ENCODE data around the gene CPPED1. TPM values are rescaled to one million over a fixed set of nuclear protein-coding genes. Genes with fewer than 3 reads are reported as not detected.

Gene CPPED1
- polyA plus RNA-seq, 3 donors: 100 to 292 (median 259) TPM

- Mint-ChIP-seq H3K9me3 (peaks cover 1 to 10% (median 4%) of the 10 kb centered on the region in 7 donors), H3K27me3 (ENCODE audit: low read depth in 3 of 3) (no peaks in the 10 kb centered on the region), H3K36me3 (peaks cover 13 to 79% of the 10 kb centered on the region in 2 donors), H3K4me1 (no peaks in the 10 kb centered on the region), H3K27ac (no peak overlapping the region), H3K4me3 (no peak overlapping the region)
- intact Hi-C loops (cut with micrococcal nuclease): no loop called here
- H3K4me2 ChIP-seq (replicated peaks; ENCODE audit: extremely low read depth, low read length, poor library complexity, severe bottlenecking): no peak overlapping the region
- no peak overlapping the region for H3K4me3 ChIP-seq (replicated peaks in 1 of 3; ENCODE audit: low read depth in 2 of 3, low read length in 3 of 3)
- H3K9me3 ChIP-seq (replicated peaks in 1 of 2; ENCODE audit: control insufficient read depth in 1 of 2, insufficient read depth in 1 of 2, low read length in 2 of 2): peaks cover 0 to 3% of the 10 kb centered on the region in 2 donors
- no peak for TF ChIP-seq CTCF (IDR thresholded peaks at IDR 0.05)
- H3K36me3 ChIP-seq (replicated peaks in 1 of 2; ENCODE audit: control insufficient read depth in 1 of 2, insufficient read depth in 2 of 2, low read length in 2 of 2): peaks cover 11 to 68% of the 10 kb centered on the region in 2 donors
- H4K20me1 ChIP-seq (ENCODE audit: insufficient read depth, low read length): peaks cover 100% of the 10 kb centered on the region
- H2AFZ ChIP-seq (ENCODE audit: insufficient read depth, low read depth, low read length, poor library complexity, severe bottlenecking): no peak overlapping the region
- H3K79me2 ChIP-seq (ENCODE audit: insufficient read depth, low read length): peaks cover 54% of the 10 kb centered on the region
- no peak for DNase-seq
- no CpG with 5 or more reads among the region's 2 CpGs for WGBS (ENCODE audit: insufficient coverage)
- no peaks in the 10 kb centered on the region for H3K4me1 ChIP-seq (ENCODE audit: control insufficient read depth in 1 of 2, insufficient read depth in 2 of 2, low read length in 2 of 2)
- no peak overlapping the region for H3K27ac ChIP-seq (ENCODE audit: low read depth in 1 of 2, low read length in 2 of 2)
- H3K9ac ChIP-seq (ENCODE audit: insufficient read depth, low read length, poor library complexity, severe bottlenecking): no peak overlapping the region
- H3K27me3 ChIP-seq (ENCODE audit: control insufficient read depth in 2 of 2, insufficient read depth in 2 of 2, low read length in 2 of 2): no peaks in the 10 kb centered on the region
Observed at GRCh38 chr16:12747261-12747660, 56.4 kb downstream of the CPPED1 start.

- peaks cover 100% of the 10 kb centered on the region for H4K20me1 ChIP-seq (ENCODE audit: insufficient read depth, low read length)
- peaks cover 1 to 13% (median 5%) of the 10 kb centered on the region in 7 donors for H3K9me3 Mint-ChIP-seq
- no peak for TF ChIP-seq CTCF (IDR thresholded peaks at IDR 0.05)
Observed at GRCh38 chr16:12744860-12745259, 58.8 kb downstream of the CPPED1 start.

More at GRCh38 chr16:12744860-12745259, 58.8 kb downstream of the CPPED1 start:
- Mint-ChIP-seq H3K4me3 (no peak overlapping the region), H3K36me3 (peaks cover 18 to 82% of the 10 kb centered on the region in 2 donors), H3K27ac (no peak overlapping the region), H3K4me1 (no peaks in the 10 kb centered on the region), H3K27me3 (ENCODE audit: low read depth in 3 of 3) (no peaks in the 10 kb centered on the region)
- peaks cover 55% of the 10 kb centered on the region for H3K79me2 ChIP-seq (ENCODE audit: insufficient read depth, low read length)
- H3K36me3 ChIP-seq (replicated peaks in 1 of 2; ENCODE audit: control insufficient read depth in 1 of 2, insufficient read depth in 2 of 2, low read length in 2 of 2): peaks cover 18 to 74% of the 10 kb centered on the region in 2 donors
- no peak overlapping the region for H3K27ac ChIP-seq (ENCODE audit: low read depth in 1 of 2, low read length in 2 of 2)
- intact Hi-C loops (cut with micrococcal nuclease): no loop called here
- no peaks in the 10 kb centered on the region for H3K4me1 ChIP-seq (ENCODE audit: control insufficient read depth in 1 of 2, insufficient read depth in 2 of 2, low read length in 2 of 2)
- H3K4me2 ChIP-seq (replicated peaks; ENCODE audit: extremely low read depth, low read length, poor library complexity, severe bottlenecking): no peak overlapping the region
- peaks cover 0 to 3% of the 10 kb centered on the region in 2 donors for H3K9me3 ChIP-seq (replicated peaks in 1 of 2; ENCODE audit: control insufficient read depth in 1 of 2, insufficient read depth in 1 of 2, low read length in 2 of 2)
- H2AFZ ChIP-seq (ENCODE audit: insufficient read depth, low read depth, low read length, poor library complexity, severe bottlenecking): no peak overlapping the region
- H3K4me3 ChIP-seq (replicated peaks in 1 of 3; ENCODE audit: low read depth in 2 of 3, low read length in 3 of 3): no peak overlapping the region
- no peak overlapping the region for H3K9ac ChIP-seq (ENCODE audit: insufficient read depth, low read length, poor library complexity, severe bottlenecking)
- no peaks in the 10 kb centered on the region for H3K27me3 ChIP-seq (ENCODE audit: control insufficient read depth in 2 of 2, insufficient read depth in 2 of 2, low read length in 2 of 2)
- DNase-seq: no peak
- 86% methylated on average over 1 of the region's 4 CpGs for WGBS (ENCODE audit: insufficient coverage)
